ENCODE data around the gene TRIM36. TPM values are rescaled to one million over a fixed set of nuclear protein-coding genes. Genes with fewer than 3 reads are reported as not detected.
A peak's percentile ranks its signal among the peaks of the same experiment; 100 is the strongest.

TRIM36 gene
- total RNA-seq, 1 experiment from 2014 or later, result 20.0 TPM

- TF ChIP-seq FOXP1 (CRISPR knock-in tag; IDR thresholded peaks at IDR 0.05; ENCODE audit: borderline replicate concordance), result no peak
- TF ChIP-seq ETV6 (CRISPR knock-in tag; IDR thresholded peaks at IDR 0.05), result peak; percentile 2; the same call in 1 of the 2 replicates
These were observed 623 bp upstream of the TRIM36 start (continued) for GRCh38 chr5:115170134-115170928.

GRCh38 chr5:115168829-115169486 is 750 bp downstream of the TRIM36 start:
- ATAC-seq (peak; percentile 11), DNase-seq (ENCODE audit: low spot score) (peak; percentile 59)
- TF ChIP-seq RORB (CRISPR knock-in tag; IDR thresholded peaks at IDR 0.05), result no peak
- peak; percentile 7; the same call in 1 of the 2 replicates for TF ChIP-seq ELF4 (CRISPR knock-in tag; IDR thresholded peaks at IDR 0.05; ENCODE audit: low read depth)
- CTCF ChIA-PET, result interaction anchor here (0.7 to 1.0 kb wide), 3 partner anchors 18 to 100 kb away, joined by 3 to 6 read pairs (median 4); no protein-coding TSS in a partner anchor
- peaks cover 49% of the 10 kb centered on the region for H3K36me3 Mint-ChIP-seq
- peaks cover 51% of the 10 kb centered on the region for H3K27me3 Mint-ChIP-seq (ENCODE audit: low read depth)
- peaks cover 14% of the 10 kb centered on the region for H3K4me1 Mint-ChIP-seq
- POLR2A ChIA-PET, result interaction anchor here (0.5 to 3.2 kb wide), 7 partner anchors 9 to 200 kb away, joined by 3 to 27 read pairs (median 4); partner anchors contain the start of gene CCDC112
- peaks cover 43% of the 10 kb centered on the region for H3K9me3 Mint-ChIP-seq
- peak overlapping the region; percentile 85 for H3K4me3 Mint-ChIP-seq
- H3K27ac Mint-ChIP-seq, result no peak overlapping the region

- DNase-seq (ENCODE audit: low spot score), result no peak
- Mint-ChIP-seq H3K36me3 (peaks cover 64% of the 10 kb centered on the region), H3K4me3 (no peak overlapping the region), H3K9me3 (peaks cover 48% of the 10 kb centered on the region), H3K4me1 (peaks cover 14% of the 10 kb centered on the region), H3K27me3 (ENCODE audit: low read depth) (peaks cover 33% of the 10 kb centered on the region), H3K27ac (no peak overlapping the region)
- TF ChIP-seq SMAD4 (CRISPR knock-in tag; IDR thresholded peaks at IDR 0.05) (no peak), E2F5 (CRISPR knock-in tag; IDR thresholded peaks at IDR 0.05) (no peak), ZNF425 (CRISPR knock-in tag; conservative IDR thresholded peaks at IDR 0.05) (no peak), ZNF317 (CRISPR knock-in tag; IDR thresholded peaks at IDR 0.05; ENCODE audit: borderline replicate concordance, low read depth) (no peak), IRF1 (CRISPR knock-in tag; IDR thresholded peaks at IDR 0.05) (no peak), EMX1 (CRISPR knock-in tag; IDR thresholded peaks at IDR 0.05) (no peak), HMGXB4 (CRISPR knock-in tag; IDR thresholded peaks at IDR 0.05) (no peak)
- no peak for ATAC-seq
- POLR2A ChIA-PET, result no interaction called here
- CTCF ChIA-PET, result no interaction called here
These were observed 2.8 kb downstream of the TRIM36 start for GRCh38 chr5:115166744-115167393.

GRCh38 chr5:115165790-115166189 is 3.9 kb downstream of the TRIM36 start:
- ChIA-PET POLR2A (no interaction called here), CTCF (no interaction called here)
- Mint-ChIP-seq H3K36me3 (peaks cover 67% of the 10 kb centered on the region), H3K9me3 (peaks cover 48% of the 10 kb centered on the region), H3K27me3 (ENCODE audit: low read depth) (peaks cover 22% of the 10 kb centered on the region), H3K27ac (no peak overlapping the region), H3K4me3 (no peak overlapping the region), H3K4me1 (peaks cover 9% of the 10 kb centered on the region)
- no peak for TF ChIP-seq ZNF425 (CRISPR knock-in tag; conservative IDR thresholded peaks at IDR 0.05)
- TF ChIP-seq ZNF219 (CRISPR knock-in tag; IDR thresholded peaks at IDR 0.05; ENCODE audit: borderline replicate concordance), result no peak
- TF ChIP-seq STAT6 (CRISPR knock-in tag; conservative IDR thresholded peaks at IDR 0.05; ENCODE audit: low read depth), result no peak
- DNase-seq (ENCODE audit: low spot score), result no peak
- no peak for ATAC-seq
